ENCODE results near the gene CGB3. TPM values are rescaled to one million over a fixed set of nuclear protein-coding genes. Genes with fewer than 3 reads are reported as not detected.

Gene CGB3
- total RNA-seq, 1 experiment from 2014 or later, result 0.46 TPM

DNA sequence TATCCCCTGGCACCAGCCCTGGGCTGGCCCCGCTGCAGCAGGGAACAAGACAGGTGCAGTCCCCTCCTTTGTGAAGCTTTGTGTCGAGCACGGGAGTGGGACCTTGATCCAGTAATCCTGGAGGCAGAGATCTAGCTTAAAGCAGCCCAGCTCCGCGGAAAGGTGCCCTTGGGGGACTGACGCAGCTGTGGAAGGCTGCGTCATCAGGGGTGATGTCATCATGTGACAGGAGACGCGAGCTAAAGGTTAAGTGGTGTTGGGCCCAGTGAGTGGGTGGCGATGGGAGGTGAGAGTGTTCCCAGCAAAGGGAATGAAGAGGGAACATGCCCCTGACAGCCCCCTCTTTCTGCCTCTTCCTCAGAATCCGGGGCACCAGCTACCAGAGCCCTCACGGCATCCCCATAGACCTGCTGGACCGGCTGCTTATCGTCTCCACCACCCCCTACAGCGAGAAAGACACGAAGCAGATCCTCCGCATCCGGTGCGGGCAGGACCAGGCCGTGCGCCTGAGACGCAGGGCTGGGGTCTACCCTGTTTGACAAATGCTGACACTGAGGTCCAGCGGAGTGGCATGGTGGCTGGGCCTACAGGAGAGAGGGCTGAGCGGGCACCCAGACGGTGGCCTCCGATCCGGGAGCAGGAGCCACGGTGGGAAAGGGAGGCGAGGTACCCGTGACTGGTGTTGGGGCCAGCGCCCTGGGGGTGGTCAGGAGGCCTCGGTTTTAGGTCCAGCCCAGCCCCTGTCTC lies 9.8 kb downstream of the CGB3 start:
- Mint-ChIP-seq H3K4me1 (peaks cover 4 to 16% of the 10 kb centered on the region in 2 experiments), H3K36me3 (ENCODE audit: insufficient read depth in 1 of 3, low read depth in 3 of 3) (peaks cover 21 to 69% (median 66%) of the 10 kb centered on the region in 3 experiments; a peak in 6 of 7 replicates), H3K9me3 (peaks cover 0 to 1% of the 10 kb centered on the region in 2 experiments; a peak in 1 of 5 replicates), H3K4me3 (no peak overlapping the region), H3K27ac (peak overlapping the region in 1 of 3 experiments; percentile 44; a peak in 1 of 7 replicates), H3K27me3 (ENCODE audit: low read depth) (peaks cover 13% of the 10 kb centered on the region)
- Histone ChIP-seq H3T11ph (ENCODE audit: low read length) (no peak overlapping the region), H2AK5ac (ENCODE audit: insufficient read length, low read length) (no peak overlapping the region), H2BK12ac (ENCODE audit: insufficient read length, low read depth, low read length) (no peak overlapping the region), H3K4me1 (ENCODE audit: insufficient read depth, low read length) (no peaks in the 10 kb centered on the region), H3K56ac (ENCODE audit: insufficient read length, low read depth, low read length) (no peak overlapping the region), H3K9me3 (ENCODE audit: control insufficient read depth, low read depth, low read length) (no peaks in the 10 kb centered on the region), H3K9ac (ENCODE audit: extremely low read depth, insufficient read length, low read length) (no peak overlapping the region), H3K4ac (ENCODE audit: low read depth, low read length) (no peak overlapping the region), H2BK120ac (ENCODE audit: low read depth, low read length, poor library complexity, severe bottlenecking) (no peak overlapping the region), H3K23ac (ENCODE audit: insufficient read length, low read depth, low read length) (no peak overlapping the region), H3K23me2 (ENCODE audit: insufficient read length, low read depth, low read length, poor library complexity, severe bottlenecking) (peaks cover 8% of the 10 kb centered on the region), H3K14ac (ENCODE audit: insufficient read depth, low read length) (no peak overlapping the region), H3K27ac (ENCODE audit: insufficient read length, low read depth, low read length) (no peak overlapping the region), H2AFZ (ENCODE audit: low read length) (no peak overlapping the region), H4K8ac (replicated peaks; ENCODE audit: insufficient read length, low read depth, low read length) (no peak overlapping the region), H4K91ac (ENCODE audit: insufficient read length, low read depth, low read length) (no peak overlapping the region), H4K5ac (ENCODE audit: insufficient read length, low read depth, low read length) (no peak overlapping the region), H3K79me2 (ENCODE audit: insufficient read depth, low read length) (no peaks in the 10 kb centered on the region), H2BK20ac (ENCODE audit: low read depth, low read length, poor library complexity, severe bottlenecking) (no peak overlapping the region), H3K18ac (ENCODE audit: insufficient read length, low read depth, low read length) (no peak overlapping the region), H2BK15ac (ENCODE audit: low read depth, low read length) (no peak overlapping the region), H4K20me1 (ENCODE audit: control insufficient read depth, insufficient read depth, insufficient read length) (no peaks in the 10 kb centered on the region), H2BK5ac (ENCODE audit: insufficient read length, low read length) (no peak overlapping the region), H3K79me1 (ENCODE audit: insufficient read depth, low read depth, low read length, poor library complexity, severe bottlenecking) (no peaks in the 10 kb centered on the region), H3K27me3 (ENCODE audit: insufficient read depth, low read length) (no peaks in the 10 kb centered on the region; the same call in 1 of the 2 replicates), H3K4me2 (ENCODE audit: insufficient read depth, insufficient read length, low read length) (no peak overlapping the region)
- no CpG with 5 or more reads among the region's 32 CpGs for WGBS (ENCODE audit: extremely low coverage, insufficient read length, low lambda C conversion rate)
- TF ChIP-seq, protein P1, sequence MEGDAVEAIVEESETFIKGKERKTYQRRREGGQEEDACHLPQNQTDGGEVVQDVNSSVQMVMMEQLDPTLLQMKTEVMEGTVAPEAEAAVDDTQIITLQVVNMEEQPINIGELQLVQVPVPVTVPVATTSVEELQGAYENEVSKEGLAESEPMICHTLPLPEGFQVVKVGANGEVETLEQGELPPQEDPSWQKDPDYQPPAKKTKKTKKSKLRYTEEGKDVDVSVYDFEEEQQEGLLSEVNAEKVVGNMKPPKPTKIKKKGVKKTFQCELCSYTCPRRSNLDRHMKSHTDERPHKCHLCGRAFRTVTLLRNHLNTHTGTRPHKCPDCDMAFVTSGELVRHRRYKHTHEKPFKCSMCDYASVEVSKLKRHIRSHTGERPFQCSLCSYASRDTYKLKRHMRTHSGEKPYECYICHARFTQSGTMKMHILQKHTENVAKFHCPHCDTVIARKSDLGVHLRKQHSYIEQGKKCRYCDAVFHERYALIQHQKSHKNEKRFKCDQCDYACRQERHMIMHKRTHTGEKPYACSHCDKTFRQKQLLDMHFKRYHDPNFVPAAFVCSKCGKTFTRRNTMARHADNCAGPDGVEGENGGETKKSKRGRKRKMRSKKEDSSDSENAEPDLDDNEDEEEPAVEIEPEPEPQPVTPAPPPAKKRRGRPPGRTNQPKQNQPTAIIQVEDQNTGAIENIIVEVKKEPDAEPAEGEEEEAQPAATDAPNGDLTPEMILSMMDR (conservative IDR thresholded peaks at IDR 0.05), result no peak
- DNase-seq, result no peak
